A549 (cell line): ENCODE measurements around the gene TASP1. TPM values are rescaled to one million over a fixed set of nuclear protein-coding genes. Genes with fewer than 3 reads are reported as not detected.

Experiments
- ATAC-seq, 2 experiments: fragments of 200-7000 bp in 1 of 2; fragments of >200 bp in 1 of 2; cut with Nextera tagmentation in 1 of 2; cut with Tn5 transposase in 1 of 2; 3 replicates each; pipeline versions ENCODE4 v1.8.0 to v1.9.1; 2018 to 2020; ENCODE audit warnings: mild to moderate bottlenecking in 1 of 2, moderate library complexity in 1 of 2
- CTCF ChIA-PET: fragments of 300-600 bp; sonication (Branson Sonifier 250); formaldehyde crosslinking; extraction: SDS; loops from one replicate; lab custom pipeline; 2021; ENCODE audit warnings: antibody characterized with exemption, inconsistent platforms; lab: Yijun Ruan, JAX
- POLR2A ChIA-PET: fragments of 350-600 bp; formaldehyde crosslinking; extraction: SDS; loops from one replicate; lab custom pipeline; 2021; ENCODE audit warnings: antibody characterized with exemption, inconsistent platforms; lab: Yijun Ruan, JAX
- DNase-seq, 2 experiments: peaks; one replicate each; pipeline versions ENCODE4 v3.0.0 to v3.0.0-alpha.2; 2011 to 2016; ENCODE audit warnings: low read depth in 1 of 2, low spot score in 1 of 2
- FAIRE-seq: peaks from 2 replicates; lab custom pipeline; 2011; peaks lifted over from hg19 to GRCh38; lab: Jason Lieb, UNC
- H3K27ac ChIP-seq, 2 experiments: fragments of >200 bp; sonication (Bioruptor Twin); formaldehyde crosslinking; 3 replicates each; pipeline ENCODE4 v1.5.1; 2016 to 2017
- H3K4me1 ChIP-seq: fragments of >200 bp; sonication (Bioruptor Twin); formaldehyde crosslinking; 3 replicates; pipeline ENCODE4 v1.6.1; 2016
- H3K4me2 ChIP-seq: fragments of >200 bp; sonication (Bioruptor Twin); formaldehyde crosslinking; 3 replicates; pipeline ENCODE4 v1.6.1; 2016
- H3K4me3 ChIP-seq: fragments of >200 bp; sonication (Bioruptor Twin); formaldehyde crosslinking; 3 replicates; pipeline ENCODE4 v1.5.1; 2016
- H3K9me3 ChIP-seq: fragments of >200 bp; sonication (Bioruptor Twin); formaldehyde crosslinking; 3 replicates; pipeline ENCODE4 v1.6.1; 2016
- ATOH8 ChIP-seq: fragments of 250-450 bp; sonication (Bioruptor Pico); IDR thresholded peaks from 2 replicates; pipeline ENCODE4 v1.5.0; 2020; ENCODE audit warnings: low read depth, mild to moderate bottlenecking, moderate library complexity
- BHLHE40 ChIP-seq: IDR thresholded peaks from 2 replicates; pipeline ENCODE4 v1.6.1; 2012; ENCODE audit warnings: low read depth, low read length, inconsistent platforms
- CBX2 ChIP-seq: fragments of 200-600 bp; sonication (generic); IDR thresholded peaks from 2 replicates; pipeline ENCODE4 v1.6.1; 2016; ENCODE audit warnings: low read depth, mild to moderate bottlenecking, borderline replicate concordance
- CBX8 ChIP-seq: fragments of 200-600 bp; sonication (generic); IDR thresholded peaks from 2 replicates; pipeline ENCODE4 v1.6.1; 2016
- CHD2 ChIP-seq: fragments of 150-350 bp; IDR thresholded peaks from 2 replicates; pipeline ENCODE4 v1.6.1; 2014; ENCODE audit warnings: low read length; ENCODE audit not compliant: partially characterized antibody
- CTCF ChIP-seq: fragments of >200 bp; sonication (Bioruptor Twin); formaldehyde crosslinking; IDR thresholded peaks from 3 replicates; pipeline ENCODE4 v1.5.1; 2016
- E2F6 ChIP-seq: IDR thresholded peaks from 2 replicates; pipeline ENCODE4 v1.6.1; 2012; ENCODE audit warnings: low read depth, borderline replicate concordance
- EP300 ChIP-seq, 2 experiments: fragments of >200 bp; sonication (Bioruptor Twin); formaldehyde crosslinking; IDR thresholded peaks; 2 replicates in 1 of 2; 3 replicates in 1 of 2; pipeline ENCODE4 v1.6.1; 2016 to 2017
- FOSB ChIP-seq: fragments of 250-450 bp; sonication (Bioruptor Pico); IDR thresholded peaks from 2 replicates; pipeline ENCODE4 v1.5.0; 2020; ENCODE audit warnings: mild to moderate bottlenecking, moderate library complexity
- FOSL2 ChIP-seq, 2 experiments: fragments of 450-650 bp in 1 of 2; fragments of >200 bp in 1 of 2; sonication (Bioruptor Twin) in 1 of 2; formaldehyde crosslinking; IDR thresholded peaks; 2 replicates each; pipeline versions ENCODE4 v1.5.0 to v1.6.1; 2016 to 2020; ENCODE audit warnings: mild to moderate bottlenecking in 1 of 2, moderate library complexity in 1 of 2
- GATA3 ChIP-seq: IDR thresholded peaks from 2 replicates; pipeline ENCODE4 v1.6.1; 2012; ENCODE audit warnings: borderline replicate concordance
- HMGXB4 ChIP-seq: fragments of 250-450 bp; sonication (Bioruptor Pico); IDR thresholded peaks from 2 replicates; pipeline ENCODE4 v1.5.0; 2021; ENCODE audit warnings: mild to moderate bottlenecking, moderate library complexity, borderline replicate concordance
- KDM5A ChIP-seq: fragments of 200-600 bp; sonication (generic); IDR thresholded peaks from 2 replicates; pipeline ENCODE4 v1.6.1; 2016; ENCODE audit warnings: antibody characterized with exemption, mild to moderate bottlenecking
- MAFK ChIP-seq: fragments of 450-650 bp; IDR thresholded peaks from 2 replicates; pipeline ENCODE4 v1.6.1; 2014; ENCODE audit not compliant: partially characterized antibody
- MAX ChIP-seq: IDR thresholded peaks from 2 replicates; pipeline ENCODE4 v1.6.1; 2012
- NPAS2 ChIP-seq: fragments of 250-450 bp; sonication (Bioruptor Pico); IDR thresholded peaks from 2 replicates; pipeline ENCODE4 v1.8.0; 2022; ENCODE audit warnings: mild to moderate bottlenecking, moderate library complexity, borderline replicate concordance
- POLR2A ChIP-seq: IDR thresholded peaks from 2 replicates; pipeline ENCODE4 v1.6.1; 2012; ENCODE audit warnings: mild to moderate bottlenecking, low read length
- RAD21 ChIP-seq, 2 experiments: fragments of >200 bp in 1 of 2; sonication (Bioruptor Twin) in 1 of 2; formaldehyde crosslinking in 1 of 2; IDR thresholded peaks in 1 of 2; conservative IDR thresholded peaks in 1 of 2; 2 replicates in 1 of 2; 3 replicates in 1 of 2; pipeline ENCODE4 v1.6.1; 2012 to 2018; ENCODE audit warnings: inconsistent platforms in 1 of 2
- SMC3 ChIP-seq: fragments of >200 bp; sonication (Bioruptor Twin); formaldehyde crosslinking; IDR thresholded peaks from 3 replicates; pipeline ENCODE4 v1.6.1; 2018; ENCODE audit warnings: inconsistent platforms
- TFCP2L1 ChIP-seq: fragments of 250-450 bp; sonication (Bioruptor Pico); IDR thresholded peaks from 2 replicates; pipeline ENCODE4 v1.5.0; 2021; ENCODE audit warnings: mild to moderate bottlenecking
- TP53 ChIP-seq: fragments of 250-450 bp; sonication (Bioruptor Pico); IDR thresholded peaks from 2 replicates; pipeline ENCODE4 v1.5.0; 2021; ENCODE audit warnings: mild to moderate bottlenecking, moderate library complexity
- USF2 ChIP-seq: fragments of 450-650 bp; IDR thresholded peaks from 2 replicates; pipeline ENCODE4 v1.6.1; 2014; ENCODE audit warnings: antibody characterized with exemption
- ZC3H11A ChIP-seq: fragments of 450-650 bp; IDR thresholded peaks from 2 replicates; pipeline ENCODE4 v1.6.1; 2014; ENCODE audit warnings: antibody characterized with exemption, mild to moderate bottlenecking
- ZFP36 ChIP-seq: fragments of 450-650 bp; IDR thresholded peaks from 2 replicates; pipeline ENCODE4 v1.6.1; 2014; ENCODE audit warnings: borderline replicate concordance; ENCODE audit not compliant: partially characterized antibody
- ZNF302 ChIP-seq: fragments of 250-450 bp; sonication (Bioruptor Pico); IDR thresholded peaks from 2 replicates; pipeline ENCODE4 v1.9.0; 2021; ENCODE audit warnings: inconsistent platforms, mild to moderate bottlenecking, moderate library complexity
- WGBS: methylation state at CpG from one replicate; pipeline ENCODE4 v1.1.6; 2017; ENCODE audit errors: missing lambda C conversion rate; 5-methylcytosine and 5-hydroxymethylcytosine counted together
- polyA plus RNA-seq, 4 experiments: library from polyadenylated mRNA; depleted of rRNA in 3 of 4; stranded (reverse); fragments of >200 nt; fragmentation: RNase III in 1 of 4; extraction: RNeasy Plus Mini Kit Qiagen cat#74134 plus additional on column Dnase treatment in 1 of 4; gene quantifications; 2 replicates in 3 of 4; 3 replicates in 1 of 4; pipeline ENCODE4 v1.2.3, GENCODE V29; 2011 to 2017

Gene TASP1
- polyA plus RNA-seq, 2 of the 4 experiments (the other 2 are of a cell fraction) = 9.5 to 18.2 TPM

- Histone ChIP-seq H3K4me1 (peaks cover 23% of the 10 kb centered on the region; the same call in 2 of the 3 replicates), H3K4me2 (no peak overlapping the region), H3K27ac (no peak overlapping the region)
- CTCF ChIA-PET = interaction anchor here (0.6 to 7.7 kb wide), 8 partner anchors 12 to 573 kb away, joined by 3 to 118 read pairs (median 3); no protein-coding TSS in a partner anchor
- TF ChIP-seq TP53 = no peak
- TF ChIP-seq POLR2A = no peak
- TF ChIP-seq MAX = no peak
- no peak for TF ChIP-seq ZC3H11A
- no peak for TF ChIP-seq NPAS2
- TF ChIP-seq, all 56 proteins: peak for 0
- Histone ChIP-seq H3K4me3 (no peak overlapping the region), H3K9me3 (no peaks in the 10 kb centered on the region)
- FAIRE-seq = peak; percentile 95
- POLR2A ChIA-PET = no interaction called here
- WGBS = 95% methylated on average over 1 of the region's 1 CpG
- DNase-seq = no peak
- no peak for ATAC-seq
Observed at GRCh38 chr20:13549451-13549850, 89.3 kb downstream of the TASP1 start.

- FAIRE-seq (peak; percentile 97), ATAC-seq (peak; percentile 80 to 94), DNase-seq (peak; percentile 51 to 83)
- Histone ChIP-seq H3K4me1 (peaks cover 9% of the 10 kb centered on the region; the same call in 2 of the 3 replicates), H3K4me2 (no peak overlapping the region; the same call in 2 of the 3 replicates), H3K27ac (peak overlapping the region; percentile 34 to 63; a peak in 4 of 6 replicates), H3K4me3 (no peak overlapping the region), H3K9me3 (no peaks in the 10 kb centered on the region)
- 2% methylated on average over 2 of the region's 2 CpGs for WGBS
- TF ChIP-seq SMC3 (peak; percentile 98), FOSL2 (IDR thresholded peaks at IDR 0.05) (no peak), FOSL2 (CRISPR knock-in tag; IDR thresholded peaks at IDR 0.05) (peak; percentile 62), CTCF (peak; percentile 98), GATA3 (no peak), RAD21 (conservative IDR thresholded peaks at IDR 0.05 in 1 of 2, IDR thresholded peaks at IDR 0.05 in 1 of 2) (peak; percentile 97 to 98)
- ChIA-PET POLR2A (interaction anchor here (0.6 kb wide), 1 partner anchor 77 kb away, joined by 3 read pairs; no protein-coding TSS in a partner anchor), CTCF (interaction anchor here (0.6 to 7.7 kb wide), 106 partner anchors 8 to 956 kb away, joined by 3 to 118 read pairs (median 4); partner anchors contain the start of gene ISM1)
Observed at GRCh38 chr20:13546497-13547131, 92.1 kb downstream of the TASP1 start.

GRCh38 chr20:13545790-13546189 is 92.9 kb downstream of the TASP1 start:
- Histone ChIP-seq H3K4me2 (no peak overlapping the region; the same call in 2 of the 3 replicates), H3K4me3 (no peak overlapping the region), H3K9me3 (no peaks in the 10 kb centered on the region), H3K4me1 (peaks cover 9% of the 10 kb centered on the region; the same call in 2 of the 3 replicates), H3K27ac (peak overlapping the region in 1 of 2 experiments; percentile 63; a peak in 3 of 6 replicates)
- ChIA-PET CTCF (interaction anchor here (0.5 to 7.7 kb wide), 80 partner anchors 8 to 957 kb away, joined by 3 to 118 read pairs (median 5); no protein-coding TSS in a partner anchor), POLR2A (no interaction called here)
- 63% methylated on average over 2 of the region's 2 CpGs for WGBS
- TF ChIP-seq E2F6 (no peak), NPAS2 (no peak), HMGXB4 (CRISPR knock-in tag) (no peak), GATA3 (no peak), ATOH8 (CRISPR knock-in tag) (no peak), TFCP2L1 (CRISPR knock-in tag) (no peak), MAX (no peak), MAFK (no peak), POLR2A (no peak), FOSL2 (IDR thresholded peaks at IDR 0.05) (no peak), FOSL2 (CRISPR knock-in tag; IDR thresholded peaks at IDR 0.05) (no peak), USF2 (no peak), FOSB (CRISPR knock-in tag) (no peak), KDM5A (no peak), CBX2 (no peak), ZFP36 (no peak), BHLHE40 (no peak), EP300 (IDR thresholded peaks at IDR 0.05) (no peak), CBX8 (no peak), CHD2 (no peak), ZNF302 (CRISPR knock-in tag) (no peak)
- DNase-seq (no peak), ATAC-seq (no peak), FAIRE-seq (peak; percentile 13)
